Renal cortex interstitium (tissue), 15 donors: ENCODE results near the gene DIO3. TPM values are rescaled to one million over a fixed set of nuclear protein-coding genes. Genes with fewer than 3 reads are reported as not detected.

Experiments used
- DNase-seq, 11 donors: peaks; one replicate each; pipeline ENCODE4 v3.0.0-alpha.2; 2013; ENCODE audit warnings: low read depth in 9 of 11, low spot score in 4 of 11; ENCODE audit errors: extremely low read depth in 1 of 11
- long read RNA-seq, 16 experiments: transcript quantifications; one replicate each; lab custom pipeline, GENCODE V29; 2026
- polyA plus RNA-seq, 3 donors: library from polyadenylated mRNA; unstranded; fragments of 120-200 nt; gene quantifications; one replicate each; pipeline ENCODE4 v1.2.1, GENCODE V29; 2013; ENCODE audit not compliant: insufficient read length in 3 of 3

Gene DIO3
- under 1 TPM; 0.08 to 0.16 (median 0.16) TPM for polyA plus RNA-seq
- long read RNA-seq, donor 1: 0 reads
- long read RNA-seq, donor 2, partial matches to known transcripts: 0 of 1 reads
- long read RNA-seq, donor 2, other reads (novel, unspliced or antisense): 0 of 1 reads
- long read RNA-seq, donor 3, partial matches to known transcripts: 0 of 2 reads
- long read RNA-seq, donor 3, other reads (novel, unspliced or antisense): 0 of 2 reads
- long read RNA-seq, donor 4, partial matches to known transcripts: 0 of 1 reads
- long read RNA-seq, donor 4, other reads (novel, unspliced or antisense): 0 of 1 reads
- long read RNA-seq, donor 5: 0 reads
- long read RNA-seq, donor 6: 0 reads
- long read RNA-seq, donor 7, partial matches to known transcripts: 0 of 1 reads
- long read RNA-seq, donor 7, other reads (novel, unspliced or antisense): 0 of 1 reads
- long read RNA-seq, donor 8: 0 reads
- long read RNA-seq, donor 9, partial matches to known transcripts: 0 of 1 reads
- long read RNA-seq, donor 9, other reads (novel, unspliced or antisense): 0 of 1 reads
- long read RNA-seq, donor 10: 0 reads
- long read RNA-seq, donor 11, partial matches to known transcripts: 0 of 1 reads
- long read RNA-seq, donor 11, other reads (novel, unspliced or antisense): 0 of 1 reads
- long read RNA-seq, donor 12: 0 reads
- long read RNA-seq, donor 13: 0 reads
- long read RNA-seq, donor 14: 0 reads
- long read RNA-seq, donor 15, partial matches to known transcripts: 0 of 1 reads
- long read RNA-seq, donor 15, other reads (novel, unspliced or antisense): 0 of 1 reads
- long read RNA-seq, donor 16: 0 reads

GRCh38 chr14:101561145-101561896 lies at the start of gene DIO3:
DIO3 (plus strand) TSS chr14:101561495.
- DNase-seq: peak in 1 of 11 donors; percentile 35

- no peak for DNase-seq
Observed at GRCh38 chr14:101511620-101512375, 49.5 kb upstream of the DIO3 start.

- DNase-seq: no peak
Observed at GRCh38 chr14:101512376-101512695, 49.0 kb upstream of the DIO3 start.

- DNase-seq: no peak
Observed at GRCh38 chr14:101514136-101514535, 47.2 kb upstream of the DIO3 start.

GRCh38 chr14:101516401-101516800 lies 44.9 kb upstream of the DIO3 start:
- no peak for DNase-seq

GRCh38 chr14:101518611-101519473 lies 42.5 kb upstream of the DIO3 start:
- DNase-seq: no peak

GRCh38 chr14:101520621-101521472 lies 40.4 kb upstream of the DIO3 start:
- no peak for DNase-seq

GRCh38 chr14:101521473-101521915 lies 39.8 kb upstream of the DIO3 start:
- DNase-seq: peak in 1 of 11 donors; percentile 20

- no peak for DNase-seq
Observed at GRCh38 chr14:101521978-101522377, 39.3 kb upstream of the DIO3 start.

- DNase-seq: no peak
Observed at GRCh38 chr14:101525640-101526527, 35.4 kb upstream of the DIO3 start.

- DNase-seq: no peak
Observed at GRCh38 chr14:101527987-101528386, 33.3 kb upstream of the DIO3 start.

GRCh38 chr14:101529079-101529478 lies 32.2 kb upstream of the DIO3 start:
- DNase-seq: no peak

GRCh38 chr14:101534198-101534597 lies 27.1 kb upstream of the DIO3 start:
- DNase-seq: no peak

- no peak for DNase-seq
Observed at GRCh38 chr14:101535232-101535631, 26.1 kb upstream of the DIO3 start.

GRCh38 chr14:101535701-101536207 lies 25.5 kb upstream of the DIO3 start:
- no peak for DNase-seq

GRCh38 chr14:101537286-101537685 lies 24.0 kb upstream of the DIO3 start:
- DNase-seq: no peak
